Measurements from ENCODE around the gene KCNAB1.

KCNAB1 gene

GRCh38 chr3:156483002-156483401, 362.6 kb downstream of the KCNAB1 start:
- H3K9me3 ChIP-seq (ENCODE audit: low read length) = no peaks in the 10 kb centered on the region
- H3K9me2 ChIP-seq (ENCODE audit: low read depth, low read length) = no peaks in the 10 kb centered on the region
- peaks cover 38% of the 10 kb centered on the region for H3K4me1 ChIP-seq (ENCODE audit: insufficient read depth, low read length, severe bottlenecking)
- peak overlapping the region; percentile 17 for H2AFZ ChIP-seq (ENCODE audit: low read length)
- H3K36me3 ChIP-seq (ENCODE audit: insufficient read depth, low read length) = no peaks in the 10 kb centered on the region
- H3F3A ChIP-seq (ENCODE audit: insufficient read depth, low read length) = no peaks in the 10 kb centered on the region
- no peak overlapping the region for H3K9ac ChIP-seq (ENCODE audit: low read length)
- H3K27me3 ChIP-seq (ENCODE audit: insufficient read depth, low read length) = no peaks in the 10 kb centered on the region
- no peak overlapping the region for H3K4me3 ChIP-seq (ENCODE audit: low read depth, low read length, poor library complexity, severe bottlenecking)
- H3K27ac ChIP-seq (ENCODE audit: low read depth, low read length, poor library complexity, severe bottlenecking) = peak overlapping the region; percentile 90
- H3K4me2 ChIP-seq (ENCODE audit: low read length) = peak overlapping the region; percentile 69; the same call in 1 of the 2 replicates
- no peaks in the 10 kb centered on the region for H3K79me2 ChIP-seq (ENCODE audit: insufficient read depth, low read length)
- no peaks in the 10 kb centered on the region for H4K20me1 ChIP-seq (ENCODE audit: insufficient read depth, low read length)
- TF ChIP-seq, protein P1, sequence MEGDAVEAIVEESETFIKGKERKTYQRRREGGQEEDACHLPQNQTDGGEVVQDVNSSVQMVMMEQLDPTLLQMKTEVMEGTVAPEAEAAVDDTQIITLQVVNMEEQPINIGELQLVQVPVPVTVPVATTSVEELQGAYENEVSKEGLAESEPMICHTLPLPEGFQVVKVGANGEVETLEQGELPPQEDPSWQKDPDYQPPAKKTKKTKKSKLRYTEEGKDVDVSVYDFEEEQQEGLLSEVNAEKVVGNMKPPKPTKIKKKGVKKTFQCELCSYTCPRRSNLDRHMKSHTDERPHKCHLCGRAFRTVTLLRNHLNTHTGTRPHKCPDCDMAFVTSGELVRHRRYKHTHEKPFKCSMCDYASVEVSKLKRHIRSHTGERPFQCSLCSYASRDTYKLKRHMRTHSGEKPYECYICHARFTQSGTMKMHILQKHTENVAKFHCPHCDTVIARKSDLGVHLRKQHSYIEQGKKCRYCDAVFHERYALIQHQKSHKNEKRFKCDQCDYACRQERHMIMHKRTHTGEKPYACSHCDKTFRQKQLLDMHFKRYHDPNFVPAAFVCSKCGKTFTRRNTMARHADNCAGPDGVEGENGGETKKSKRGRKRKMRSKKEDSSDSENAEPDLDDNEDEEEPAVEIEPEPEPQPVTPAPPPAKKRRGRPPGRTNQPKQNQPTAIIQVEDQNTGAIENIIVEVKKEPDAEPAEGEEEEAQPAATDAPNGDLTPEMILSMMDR (IDR thresholded peaks at IDR 0.05; ENCODE audit: low read length) = no peak
- no peak for TF ChIP-seq EZH2 (IDR thresholded peaks at IDR 0.05; ENCODE audit: borderline replicate concordance, low read length)

DNA sequence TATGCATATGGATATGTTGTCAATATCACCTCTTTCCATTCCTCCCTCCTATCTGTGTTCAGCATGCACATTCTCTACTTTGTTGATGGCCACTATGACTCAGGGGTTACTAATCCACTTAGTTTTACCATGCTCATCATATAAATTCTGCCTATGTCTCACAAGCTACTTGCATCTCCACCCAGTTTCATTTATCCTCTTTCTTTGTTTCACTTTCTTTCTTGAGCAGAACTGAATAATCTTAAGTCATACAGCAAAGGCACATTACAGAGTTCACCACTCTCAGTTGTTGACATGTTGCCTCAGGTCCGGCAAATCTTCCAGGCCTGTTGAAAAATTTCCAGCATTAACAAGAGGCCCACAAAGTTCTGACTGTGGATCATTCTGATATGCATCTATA, 363.0 kb downstream of the KCNAB1 start:
- no peaks in the 10 kb centered on the region for H3K79me2 ChIP-seq (ENCODE audit: insufficient read depth, low read length)
- H3K27me3 ChIP-seq (ENCODE audit: insufficient read depth, low read length) = no peaks in the 10 kb centered on the region
- H3K9ac ChIP-seq (ENCODE audit: low read length) = peak overlapping the region; percentile 24; the same call in 1 of the 2 replicates
- no peaks in the 10 kb centered on the region for H4K20me1 ChIP-seq (ENCODE audit: insufficient read depth, low read length)
- no peaks in the 10 kb centered on the region for H3K36me3 ChIP-seq (ENCODE audit: insufficient read depth, low read length)
- H3K4me1 ChIP-seq (ENCODE audit: insufficient read depth, low read length, severe bottlenecking) = peaks cover 38% of the 10 kb centered on the region
- H3K9me3 ChIP-seq (ENCODE audit: low read length) = no peaks in the 10 kb centered on the region
- no peaks in the 10 kb centered on the region for H3K9me2 ChIP-seq (ENCODE audit: low read depth, low read length)
- H3K27ac ChIP-seq (ENCODE audit: low read depth, low read length, poor library complexity, severe bottlenecking) = peak overlapping the region; percentile 90
- peak overlapping the region; percentile 36 for H3K4me3 ChIP-seq (ENCODE audit: low read depth, low read length, poor library complexity, severe bottlenecking)
- H3F3A ChIP-seq (ENCODE audit: insufficient read depth, low read length) = no peaks in the 10 kb centered on the region
- H2AFZ ChIP-seq (ENCODE audit: low read length) = peak overlapping the region; percentile 17
- TF ChIP-seq EZH2 (IDR thresholded peaks at IDR 0.05; ENCODE audit: borderline replicate concordance, low read length) = no peak
- TF ChIP-seq, protein P1 (IDR thresholded peaks at IDR 0.05; ENCODE audit: low read length) = no peak
- H3K4me2 ChIP-seq (ENCODE audit: low read length) = peak overlapping the region; percentile 69

DNA sequence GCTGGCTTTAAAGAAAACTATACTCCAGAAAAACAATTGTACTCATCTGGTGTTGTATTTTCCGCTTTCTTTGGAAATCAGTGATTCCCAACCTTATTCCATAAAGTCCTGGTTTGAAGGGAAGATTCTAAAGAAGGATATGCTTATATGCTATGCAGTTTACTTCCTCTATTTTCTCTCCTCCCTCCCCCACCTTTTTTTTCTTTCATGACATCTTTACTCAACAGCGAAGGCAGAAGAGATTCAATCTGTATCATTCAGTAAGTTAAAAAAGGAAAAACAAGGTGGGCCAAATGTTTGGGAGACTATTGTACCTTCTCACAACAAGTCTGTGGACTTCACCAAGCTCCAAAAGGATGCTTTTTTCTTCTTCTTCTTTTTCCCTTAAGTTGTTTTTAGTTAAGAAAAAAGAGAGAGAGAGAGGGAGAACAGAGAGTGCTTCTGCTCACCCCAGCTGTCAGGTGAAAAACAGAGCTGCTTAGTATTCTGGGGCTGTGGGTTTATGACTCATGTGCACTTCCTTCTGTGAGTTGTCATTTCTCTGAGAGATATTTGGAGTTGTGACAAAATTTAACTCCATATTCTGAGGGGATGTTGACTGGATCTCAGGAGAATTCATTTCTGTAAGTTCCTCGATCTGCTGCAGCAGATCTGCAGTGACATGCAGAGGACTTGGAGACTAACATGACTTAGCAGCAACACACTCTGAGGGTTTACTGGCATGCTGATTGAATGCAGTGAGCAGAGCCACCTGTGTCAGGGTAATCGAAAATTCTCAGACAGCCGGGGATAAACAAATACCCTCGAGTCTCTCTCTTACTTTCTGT, 363.8 kb downstream of the KCNAB1 start:
- H3K36me3 ChIP-seq (ENCODE audit: insufficient read depth, low read length) = no peaks in the 10 kb centered on the region
- H3K9me2 ChIP-seq (ENCODE audit: low read depth, low read length) = no peaks in the 10 kb centered on the region
- no peaks in the 10 kb centered on the region for H3K27me3 ChIP-seq (ENCODE audit: insufficient read depth, low read length)
- H3F3A ChIP-seq (ENCODE audit: insufficient read depth, low read length) = no peaks in the 10 kb centered on the region
- no peaks in the 10 kb centered on the region for H3K9me3 ChIP-seq (ENCODE audit: low read length)
- no peaks in the 10 kb centered on the region for H3K79me2 ChIP-seq (ENCODE audit: insufficient read depth, low read length)
- peak overlapping the region; percentile 69 for H3K4me2 ChIP-seq (ENCODE audit: low read length)
- H3K4me1 ChIP-seq (ENCODE audit: insufficient read depth, low read length, severe bottlenecking) = peaks cover 38% of the 10 kb centered on the region
- no peaks in the 10 kb centered on the region for H4K20me1 ChIP-seq (ENCODE audit: insufficient read depth, low read length)
- peak overlapping the region; percentile 24; the same call in 1 of the 2 replicates for H3K9ac ChIP-seq (ENCODE audit: low read length)
- H3K4me3 ChIP-seq (ENCODE audit: low read depth, low read length, poor library complexity, severe bottlenecking) = peak overlapping the region; percentile 36
- peak overlapping the region; percentile 38 for H2AFZ ChIP-seq (ENCODE audit: low read length)
- H3K27ac ChIP-seq (ENCODE audit: low read depth, low read length, poor library complexity, severe bottlenecking) = peak overlapping the region; percentile 90
- TF ChIP-seq, protein P1 (IDR thresholded peaks at IDR 0.05; ENCODE audit: low read length) = no peak
- no peak for TF ChIP-seq EZH2 (IDR thresholded peaks at IDR 0.05; ENCODE audit: borderline replicate concordance, low read length)
